GM12872 (cell line): ENCODE results near the gene PIGW.

Experiments used
- CTCF ChIP-seq: IDR thresholded peaks from 3 replicates; pipeline ENCODE4 v1.5.1; 2011; ENCODE audit warnings: low read depth, mild to moderate bottlenecking, low read length, moderate library complexity; ENCODE audit not compliant: insufficient read depth

PIGW gene

GRCh38 chr17:36496018-36496789 lies 38.6 kb upstream of the PIGW start:
- TF ChIP-seq CTCF, result no peak

- no peak for TF ChIP-seq CTCF
These were observed 36.6 kb upstream of the PIGW start for GRCh38 chr17:36498155-36498554.

DNA sequence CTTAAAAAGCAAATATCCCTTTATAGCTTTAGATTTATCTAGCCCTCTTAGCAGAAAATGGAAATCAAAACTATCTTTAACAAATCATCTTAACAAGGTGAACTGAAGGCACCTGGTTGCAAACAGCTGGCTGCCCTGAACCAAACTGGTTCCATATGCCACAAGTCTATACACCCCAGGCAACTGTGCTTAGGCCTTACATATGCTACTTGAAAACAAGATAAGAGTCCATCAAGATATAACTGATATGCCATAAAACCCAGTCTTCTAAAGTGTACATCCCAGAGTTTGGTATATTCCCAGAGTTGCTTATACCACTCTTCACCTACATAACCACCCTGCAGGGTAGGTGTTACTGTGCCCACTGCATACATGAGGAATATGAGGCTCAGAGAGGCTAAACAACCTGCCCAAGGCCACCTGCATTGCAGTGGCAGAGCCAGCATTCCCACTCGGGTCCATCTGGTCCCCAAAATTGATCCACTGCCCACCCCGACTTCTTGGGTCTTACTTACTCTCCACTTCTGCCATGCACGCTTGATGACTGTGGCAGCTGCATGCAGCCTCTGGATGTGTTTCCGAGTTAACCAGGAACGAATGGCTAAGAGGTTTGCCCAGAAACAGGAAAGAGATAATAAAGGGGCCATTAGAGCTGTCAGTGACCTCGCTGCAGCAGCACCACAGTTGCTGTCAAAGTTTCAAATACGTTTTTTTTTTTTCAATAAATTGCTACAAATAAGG lies 36.1 kb upstream of the PIGW start:
- TF ChIP-seq CTCF, result no peak

DNA sequence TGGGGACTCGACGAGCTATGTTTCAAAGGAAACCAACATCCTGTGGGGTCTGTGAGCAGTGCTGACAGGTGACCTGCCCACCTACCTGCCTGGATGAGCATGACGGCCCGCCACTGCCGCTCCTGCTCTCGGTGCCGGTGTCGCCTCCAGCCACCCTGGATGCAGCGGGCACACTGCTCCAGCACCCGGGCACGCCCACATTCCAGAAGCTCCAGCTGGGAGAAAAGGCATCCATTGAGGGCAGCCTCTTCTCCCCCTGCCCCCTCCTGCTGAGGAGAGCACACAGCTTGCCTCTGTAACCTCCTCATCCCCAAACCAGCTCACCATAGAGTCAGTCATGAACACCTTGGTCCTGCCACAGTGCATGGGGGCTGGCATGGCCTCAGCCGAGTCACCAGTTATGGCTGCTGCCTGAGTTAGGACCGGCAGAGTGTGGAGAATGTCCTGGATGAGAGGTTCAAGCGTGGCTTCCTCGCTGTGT lies 34.0 kb upstream of the PIGW start:
- no peak for TF ChIP-seq CTCF

- TF ChIP-seq CTCF, result no peak
These were observed 33.4 kb upstream of the PIGW start for GRCh38 chr17:36501351-36501750.

- TF ChIP-seq CTCF, result no peak
These were observed 32.8 kb upstream of the PIGW start for GRCh38 chr17:36501963-36502362.

- no peak for TF ChIP-seq CTCF
These were observed 31.2 kb upstream of the PIGW start for GRCh38 chr17:36503456-36504155.
